Pancreas (tissue), 10 donors: ENCODE data around the gene PRKACB. TPM values are rescaled to one million over a fixed set of nuclear protein-coding genes. Genes with fewer than 3 reads are reported as not detected.

ENCODE experiments used
- ATAC-seq, 4 donors: fragments of 200-7000 bp; cut with Tn5 transposase; one replicate each; pipeline versions ENCODE4 v1.8.0 to v1.9.1; 2020; ENCODE audit warnings: mild to moderate bottlenecking in 4 of 4, moderate library complexity in 4 of 4
- DNase-seq, 6 donors: peaks; one replicate each; pipeline ENCODE4 v3.0.0-alpha.2; 2020
- FAIRE-seq: peaks from 2 replicates; lab custom pipeline; 2012; peaks lifted over from hg19 to GRCh38; lab: Jason Lieb, UNC
- H3K27ac ChIP-seq, 4 donors: fragments of 200-600 bp; sonication (generic); 1 replicate in 3 of 4; 2 replicates in 1 of 4; pipeline versions ENCODE4 v1.5.0 to v1.8.0; 2020
- H3K27me3 ChIP-seq, 4 donors: fragments of 200-600 bp; one replicate each; pipeline ENCODE4 v1.8.0; 2021
- H3K36me3 ChIP-seq, 3 donors: fragments of 200-600 bp; sonication (generic) in 1 of 3; one replicate each; pipeline versions ENCODE4 v1.5.0 to v1.8.0; 2020 to 2021
- H3K4me1 ChIP-seq, 3 donors: fragments of 200-600 bp; one replicate each; pipeline ENCODE4 v1.8.0; 2021
- H3K4me3 ChIP-seq, 4 donors: fragments of 200-600 bp; sonication (generic) in 2 of 4; one replicate each; pipeline versions ENCODE4 v1.5.0 to v1.8.0; 2020 to 2021
- H3K9me3 ChIP-seq, 4 donors: fragments of 200-600 bp; one replicate each; pipeline ENCODE4 v1.8.0; 2021
- CTCF ChIP-seq, 4 donors: fragments of 200-600 bp; sonication (generic) in 3 of 4; IDR thresholded peaks; one replicate each; pipeline versions ENCODE4 v1.5.0 to v1.8.0; 2021; ENCODE audit warnings: antibody characterized with exemption in 4 of 4
- WGBS, 2 donors: extraction: QIAGEN DNeasy Blood & Tissue Kit; methylation state at CpG; one replicate each; pipeline ENCODE4 v1.1.7; 2013; 5-methylcytosine and 5-hydroxymethylcytosine counted together
- intact Hi-C, 3 donors: fragments of 100-400 bp; cut with DNase I; formaldehyde crosslinking; loops; one replicate each; pipeline versions ENCODE4 v1.11.1 to v1.14.2; 2022
- polyA plus RNA-seq, 2 donors: library from polyadenylated mRNA; stranded (reverse); fragments of 200-250 nt; gene quantifications; one replicate each; pipeline ENCODE4 v1.2.3, GENCODE V29; 2013
- total RNA-seq, 6 donors: library from RNA; stranded (reverse); fragmentation: NEBNext Ultra II Directional in 4 of 6; extraction: Animal tissue kit (Norgen Biotek cat#: 25700) in 4 of 6; gene quantifications; one replicate each; pipeline versions ENCODE4 v1.2.1 to v1.2.4, GENCODE V29; 2021 to 2023
- donor health status: healthy with polysubstance abuse.
- donor health status: DM: no; HTN: no; CAD: no; lungs with moderate emphysema.
- donor health status: DM: no; HTN: no; CAD: no.
- donor health status: control.
- donor health status: control.
- donor health status: Bipolar disorder and iron deficiency.
- donor health status: DM: yes; HTN: yes; CAD: no.
- donor health status: DM: no; HTN: no; CAD: no.
- donor health status: DM: no; HTN: no; CAD: no.
- donor health status: DM: yes; HTN: yes; CAD: no.

Gene PRKACB
- total and polyA plus RNA-seq, 8 donors, result 7.3 to 29.7 (median 14.0) TPM

GRCh38 chr1:84170171-84170570, 26.1 kb downstream of the PRKACB start:
- no peaks in the 10 kb centered on the region for H3K27me3 ChIP-seq
- ATAC-seq (no peak), DNase-seq (no peak), FAIRE-seq (no peak)
- intact Hi-C loops, result no loop called here
- no peak for TF ChIP-seq CTCF (IDR thresholded peaks at IDR 0.05)
- H3K36me3 ChIP-seq, result no peaks in the 10 kb centered on the region
- H3K27ac ChIP-seq, result no peak overlapping the region
- WGBS, 2 donors, result 85 to 89% methylated on average over 1 of the region's 1 CpG
- no peaks in the 10 kb centered on the region for H3K9me3 ChIP-seq
- no peak overlapping the region for H3K4me3 ChIP-seq
- peaks cover 0 to 10% (median 4%) of the 10 kb centered on the region in 3 donors for H3K4me1 ChIP-seq

- H3K27me3 ChIP-seq, result no peaks in the 10 kb centered on the region
- 83 to 88% methylated on average over 2 of the region's 2 CpGs for WGBS, 2 donors
- H3K9me3 ChIP-seq, result no peaks in the 10 kb centered on the region
- no peak overlapping the region for H3K27ac ChIP-seq
- peaks cover 0 to 10% (median 4%) of the 10 kb centered on the region in 3 donors for H3K4me1 ChIP-seq
- intact Hi-C loops, result no loop called here
- TF ChIP-seq CTCF (IDR thresholded peaks at IDR 0.05), result no peak
- no peaks in the 10 kb centered on the region for H3K36me3 ChIP-seq
- no peak overlapping the region for H3K4me3 ChIP-seq
- ATAC-seq, result no peak
- DNase-seq, result no peak
- FAIRE-seq, result no peak
These were observed 27.4 kb downstream of the PRKACB start for GRCh38 chr1:84171481-84171880.

- FAIRE-seq (no peak), ATAC-seq (peak in 3 of 4 donors; percentile 39 to 70 (median 62)), DNase-seq (no peak)
- WGBS, 2 donors, result 84 to 86% methylated on average over 4 of the region's 4 CpGs
- intact Hi-C loops, result no loop called here
- Histone ChIP-seq H3K9me3 (no peaks in the 10 kb centered on the region), H3K4me3 (no peak overlapping the region), H3K27me3 (no peaks in the 10 kb centered on the region), H3K27ac (no peak overlapping the region), H3K4me1 (peaks cover 0 to 10% (median 4%) of the 10 kb centered on the region in 3 donors), H3K36me3 (no peaks in the 10 kb centered on the region)
- no peak for TF ChIP-seq CTCF (IDR thresholded peaks at IDR 0.05)
These were observed 30.0 kb downstream of the PRKACB start for GRCh38 chr1:84174051-84174556.

- no peak overlapping the region for H3K27ac ChIP-seq
- H3K27me3 ChIP-seq, result no peaks in the 10 kb centered on the region
- FAIRE-seq, result no peak
- no peak for TF ChIP-seq CTCF (IDR thresholded peaks at IDR 0.05)
- H3K4me1 ChIP-seq, result no peaks in the 10 kb centered on the region
- ATAC-seq, result no peak
- H3K4me3 ChIP-seq, result no peak overlapping the region
- no peak for DNase-seq
- no peaks in the 10 kb centered on the region for H3K36me3 ChIP-seq
- intact Hi-C loops, result no loop called here
- no peaks in the 10 kb centered on the region for H3K9me3 ChIP-seq
These were observed 37.4 kb downstream of the PRKACB start for GRCh38 chr1:84181350-84182005.

- 86 to 87% methylated on average over 1 of the region's 1 CpG for WGBS, 2 donors
- H3K9me3 ChIP-seq, result no peaks in the 10 kb centered on the region
These were observed 46.4 kb downstream of the PRKACB start for GRCh38 chr1:84190455-84190854.

More at GRCh38 chr1:84190455-84190854, 46.4 kb downstream of the PRKACB start:
- no peak for ATAC-seq
- Histone ChIP-seq H3K4me3 (no peak overlapping the region), H3K27ac (no peak overlapping the region), H3K27me3 (no peaks in the 10 kb centered on the region), H3K36me3 (no peaks in the 10 kb centered on the region), H3K4me1 (no peaks in the 10 kb centered on the region)
- TF ChIP-seq CTCF (IDR thresholded peaks at IDR 0.05), result no peak
- DNase-seq, result no peak
- FAIRE-seq, result no peak
- intact Hi-C loops, result no loop called here
